Sigmoid colon (tissue), 4 donors: ENCODE results near the gene ATP1A3.

Experiments
- EP300 ChIP-seq, 4 donors: sonication (generic); formaldehyde crosslinking; IDR thresholded peaks; one replicate each; pipeline ENCODE4 v1.6.1; 2017; ENCODE audit warnings: antibody characterized with exemption in 4 of 4
- POLR2A ChIP-seq, 2 donors: fragments of 450-650 bp; IDR thresholded peaks; one replicate each; pipeline ENCODE4 v1.6.1; 2016; ENCODE audit warnings: antibody characterized with exemption in 2 of 2, mild to moderate bottlenecking in 2 of 2, moderate library complexity in 2 of 2
- TF ChIP-seq, protein P1 (sequence below), 4 experiments: fragments of 450-650 bp in 3 of 4; fragments of 200-600 bp in 1 of 4; IDR thresholded peaks; one replicate each; pipeline ENCODE4 v1.5.1; 2016 to 2019; ENCODE audit warnings: antibody characterized with exemption in 4 of 4, mild to moderate bottlenecking in 3 of 4, moderate library complexity in 2 of 4

DNA sequence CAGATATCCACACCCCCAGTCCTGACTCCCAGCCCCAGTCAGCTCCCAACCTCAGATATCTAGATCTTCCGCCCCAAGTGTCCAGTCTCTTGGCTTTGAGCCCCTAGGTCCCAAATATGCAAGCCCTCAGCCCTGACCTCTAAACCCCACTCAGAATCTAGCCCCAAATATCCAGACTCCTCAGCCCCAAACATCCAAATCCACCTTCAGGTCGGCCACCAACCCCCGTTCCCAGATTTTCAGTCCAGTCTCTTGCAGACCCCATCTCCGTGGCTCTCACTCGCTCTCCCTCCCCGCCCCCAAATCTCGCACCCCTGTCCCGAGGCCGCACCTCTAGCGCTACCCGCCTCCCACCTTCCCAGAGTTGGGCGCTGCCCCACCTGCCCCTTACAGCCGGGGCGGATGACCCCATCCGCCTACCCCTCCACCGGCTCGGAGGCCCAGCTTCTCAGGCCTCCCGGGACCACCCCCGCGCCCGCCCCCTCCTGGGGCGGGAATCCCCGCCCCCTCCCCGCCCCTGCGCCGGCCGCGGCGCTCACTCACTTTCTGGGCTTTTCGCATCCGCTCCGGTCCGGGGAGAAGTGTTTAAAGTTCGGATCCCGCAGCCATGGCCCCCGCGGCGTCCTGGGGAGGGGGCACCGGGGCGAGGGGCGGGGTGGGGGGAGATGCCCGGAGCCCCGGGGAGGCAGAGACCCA, 66.4 kb downstream of the ATP1A3 start:
- TF ChIP-seq, protein P1, sequence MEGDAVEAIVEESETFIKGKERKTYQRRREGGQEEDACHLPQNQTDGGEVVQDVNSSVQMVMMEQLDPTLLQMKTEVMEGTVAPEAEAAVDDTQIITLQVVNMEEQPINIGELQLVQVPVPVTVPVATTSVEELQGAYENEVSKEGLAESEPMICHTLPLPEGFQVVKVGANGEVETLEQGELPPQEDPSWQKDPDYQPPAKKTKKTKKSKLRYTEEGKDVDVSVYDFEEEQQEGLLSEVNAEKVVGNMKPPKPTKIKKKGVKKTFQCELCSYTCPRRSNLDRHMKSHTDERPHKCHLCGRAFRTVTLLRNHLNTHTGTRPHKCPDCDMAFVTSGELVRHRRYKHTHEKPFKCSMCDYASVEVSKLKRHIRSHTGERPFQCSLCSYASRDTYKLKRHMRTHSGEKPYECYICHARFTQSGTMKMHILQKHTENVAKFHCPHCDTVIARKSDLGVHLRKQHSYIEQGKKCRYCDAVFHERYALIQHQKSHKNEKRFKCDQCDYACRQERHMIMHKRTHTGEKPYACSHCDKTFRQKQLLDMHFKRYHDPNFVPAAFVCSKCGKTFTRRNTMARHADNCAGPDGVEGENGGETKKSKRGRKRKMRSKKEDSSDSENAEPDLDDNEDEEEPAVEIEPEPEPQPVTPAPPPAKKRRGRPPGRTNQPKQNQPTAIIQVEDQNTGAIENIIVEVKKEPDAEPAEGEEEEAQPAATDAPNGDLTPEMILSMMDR (IDR thresholded peaks at IDR 0.05), result no peak
- no peak for TF ChIP-seq EP300 (IDR thresholded peaks at IDR 0.05)
- TF ChIP-seq POLR2A (IDR thresholded peaks at IDR 0.05), result no peak
